OCI-LY7 (cell line): ENCODE measurements around the gene MTHFD1L. TPM values are rescaled to one million over a fixed set of nuclear protein-coding genes. Genes with fewer than 3 reads are reported as not detected.

Experiments used
- BruUV-seq: library from RNA; stranded (reverse); fragments of 400-500 nt; replicated peaks from 2 replicates; lab custom pipeline; 2021; lab: Mats Ljungman, UMichigan
- CTCF ChIA-PET: fragments of 300-600 bp; sonication (Branson Sonifier 250); formaldehyde crosslinking; loops from one replicate; lab custom pipeline; 2022; ENCODE audit warnings: antibody characterized with exemption; ENCODE audit not compliant: unreplicated experiment; lab: Charles Lee
- POLR2A ChIA-PET: fragments of 300-600 bp; sonication (Branson Sonifier 250); formaldehyde crosslinking; loops from one replicate; lab custom pipeline; 2022; ENCODE audit warnings: antibody characterized with exemption; lab: Charles Lee
- DNase-seq: peaks from one replicate; pipeline ENCODE4 v3.0.0-alpha.2; 2015; ENCODE audit warnings: low spot score
- H2AFZ ChIP-seq: fragments of 200-600 bp; sonication (generic), shearing (Covaris generic); 2 replicates; pipeline ENCODE4 v1.6.1; 2014; ENCODE audit warnings: mild to moderate bottlenecking, antibody characterized with exemption, low read length, moderate library complexity
- H3K27ac ChIP-seq: fragments of 200-600 bp; sonication (generic); 2 replicates; pipeline ENCODE4 v1.5.1; 2014; ENCODE audit warnings: mixed run types, low read depth, mild to moderate bottlenecking, moderate library complexity, low read length, inconsistent platforms; ENCODE audit not compliant: poor library complexity, severe bottlenecking
- H3K36me3 ChIP-seq: fragments of 200-600 bp; sonication (generic); 2 replicates; pipeline ENCODE4 v1.6.1; 2014; ENCODE audit warnings: mild to moderate bottlenecking, antibody characterized with exemption, low read length, moderate library complexity, mixed read lengths; ENCODE audit not compliant: insufficient read depth
- H3K4me1 ChIP-seq: fragments of 200-600 bp; sonication (generic); 2 replicates; pipeline ENCODE4 v1.5.1; 2014; ENCODE audit warnings: mild to moderate bottlenecking, low read length; ENCODE audit not compliant: insufficient read depth, poor library complexity, severe bottlenecking
- H3K4me2 ChIP-seq: fragments of 200-600 bp; sonication (generic); 2 replicates; pipeline ENCODE4 v1.6.1; 2014; ENCODE audit warnings: mild to moderate bottlenecking, low read length
- H3K4me3 ChIP-seq: fragments of 200-600 bp; sonication (generic); 2 replicates; pipeline ENCODE4 v1.5.1; 2014; ENCODE audit warnings: mild to moderate bottlenecking, low read depth, low read length; ENCODE audit not compliant: poor library complexity, severe bottlenecking
- H3K79me2 ChIP-seq: fragments of 200-600 bp; sonication (generic); 2 replicates; pipeline ENCODE4 v1.6.1; 2016; ENCODE audit warnings: low read depth, mild to moderate bottlenecking, low read length, moderate library complexity, mixed read lengths; ENCODE audit not compliant: insufficient read depth
- H3K9me2 ChIP-seq: fragments of 200-600 bp; sonication (generic); 2 replicates; pipeline ENCODE4 v1.6.1; 2016; ENCODE audit warnings: mild to moderate bottlenecking, low read length, mixed read lengths; ENCODE audit not compliant: insufficient read depth
- H3K9me3 ChIP-seq: fragments of 200-600 bp; sonication (generic); 2 replicates; pipeline ENCODE4 v1.6.1; 2014; ENCODE audit warnings: mild to moderate bottlenecking, mixed run types, low read length, mixed read lengths
- H4K20me1 ChIP-seq: fragments of 200-600 bp; sonication (generic); 2 replicates; pipeline ENCODE4 v1.6.1; 2014; ENCODE audit warnings: mild to moderate bottlenecking, antibody characterized with exemption, low read length, moderate library complexity, mixed read lengths; ENCODE audit not compliant: insufficient read depth
- CTCF ChIP-seq: fragments of 200-600 bp; sonication (generic); conservative IDR thresholded peaks from 2 replicates; pipeline ENCODE4 v1.5.1; 2014; ENCODE audit warnings: mild to moderate bottlenecking, antibody characterized with exemption, low read length, moderate library complexity, mixed read lengths
- EZH2phosphoT487 ChIP-seq: fragments of 200-600 bp; sonication (generic); IDR thresholded peaks from 2 replicates; pipeline ENCODE4 v1.6.1; 2018; ENCODE audit warnings: low read depth, borderline replicate concordance, mild to moderate bottlenecking, mixed run types, antibody characterized with exemption, low read length, moderate library complexity, mixed read lengths
- intact Hi-C: fragments of 100-400 bp; cut with micrococcal nuclease; formaldehyde crosslinking; loops from one replicate; pipeline ENCODE4 v1.10.0; 2022; ENCODE audit not compliant: unreplicated experiment
- total RNA-seq, 2 experiments: library from RNA; depleted of rRNA in 1 of 2; stranded (reverse); fragments of >200 nt in 1 of 2; shearing (Covaris generic) in 1 of 2; gene quantifications; 2 replicates each; pipeline ENCODE4 v1.2.3, GENCODE V29; 2014 to 2022

Gene MTHFD1L
- total RNA-seq, 2 experiments from 2014 or later = 68.4 to 144 TPM

- ChIA-PET CTCF (no interaction called here), POLR2A (no interaction called here)
- BruUV-seq = no TSS peak
- no peaks in the 10 kb centered on the region for H3K4me1 ChIP-seq
- DNase-seq = no peak
- no peak for TF ChIP-seq EZH2phosphoT487
- H3K9me3 ChIP-seq = no peaks in the 10 kb centered on the region
- H2AFZ ChIP-seq = no peak overlapping the region
- no peak overlapping the region for H3K4me3 ChIP-seq
- H3K9me2 ChIP-seq = no peaks in the 10 kb centered on the region
- peaks cover 91% of the 10 kb centered on the region for H3K36me3 ChIP-seq
- no peak overlapping the region for H3K27ac ChIP-seq
- no peak overlapping the region for H3K4me2 ChIP-seq
- intact Hi-C loops = no loop called here
- no peaks in the 10 kb centered on the region for H4K20me1 ChIP-seq
- no peaks in the 10 kb centered on the region for H3K79me2 ChIP-seq
These were observed 228.2 kb downstream of the MTHFD1L start for GRCh38 chr6:151093706-151094105.

- H3K9me2 ChIP-seq = no peaks in the 10 kb centered on the region
- H2AFZ ChIP-seq = no peak overlapping the region
- H3K4me2 ChIP-seq = no peak overlapping the region
- ChIA-PET POLR2A (interaction anchor here (0.6 to 0.7 kb wide), 2 partner anchors 16 to 49 kb away, joined by 3 to 4 read pairs; no protein-coding TSS in a partner anchor), CTCF (no interaction called here)
- no peak for DNase-seq
- no peaks in the 10 kb centered on the region for H4K20me1 ChIP-seq
- no peaks in the 10 kb centered on the region for H3K4me1 ChIP-seq
- intact Hi-C loops = no loop called here
- H3K9me3 ChIP-seq = no peaks in the 10 kb centered on the region
- H3K79me2 ChIP-seq = no peaks in the 10 kb centered on the region
- H3K27ac ChIP-seq = no peak overlapping the region
- H3K36me3 ChIP-seq = peaks cover 80% of the 10 kb centered on the region
- TF ChIP-seq EZH2phosphoT487 (no peak), CTCF (no peak)
- H3K4me3 ChIP-seq = no peak overlapping the region
- BruUV-seq = no TSS peak
These were observed 230.2 kb downstream of the MTHFD1L start for GRCh38 chr6:151095538-151096254.

GRCh38 chr6:151096255-151096612 lies 230.7 kb downstream of the MTHFD1L start:
- H3K4me1 ChIP-seq = no peaks in the 10 kb centered on the region
- H3K27ac ChIP-seq = no peak overlapping the region
- H3K9me3 ChIP-seq = no peaks in the 10 kb centered on the region
- BruUV-seq = no TSS peak
- peaks cover 77% of the 10 kb centered on the region for H3K36me3 ChIP-seq
- H4K20me1 ChIP-seq = no peaks in the 10 kb centered on the region
- intact Hi-C loops = no loop called here
- no peaks in the 10 kb centered on the region for H3K79me2 ChIP-seq
- TF ChIP-seq CTCF = no peak
- TF ChIP-seq EZH2phosphoT487 = no peak
- no peak overlapping the region for H2AFZ ChIP-seq
- no peak overlapping the region for H3K4me3 ChIP-seq
- no peak for DNase-seq
- ChIA-PET CTCF (no interaction called here), POLR2A (interaction anchor here (0.6 kb wide), 1 partner anchor 15 kb away, joined by 4 read pairs; no protein-coding TSS in a partner anchor)
- H3K4me2 ChIP-seq = no peak overlapping the region
- H3K9me2 ChIP-seq = no peaks in the 10 kb centered on the region
